Left hindlimb (tissue), 1 donor: ENCODE results near the gene BDH2.

ENCODE experiments used
- DNase-seq: peaks from one replicate; pipeline ENCODE4 v3.0.0-alpha.2; 2018

BDH2 gene

GRCh38 chr4:103079621-103080020 lies 20.0 kb downstream of the BDH2 start:
- no peak for DNase-seq

DNA sequence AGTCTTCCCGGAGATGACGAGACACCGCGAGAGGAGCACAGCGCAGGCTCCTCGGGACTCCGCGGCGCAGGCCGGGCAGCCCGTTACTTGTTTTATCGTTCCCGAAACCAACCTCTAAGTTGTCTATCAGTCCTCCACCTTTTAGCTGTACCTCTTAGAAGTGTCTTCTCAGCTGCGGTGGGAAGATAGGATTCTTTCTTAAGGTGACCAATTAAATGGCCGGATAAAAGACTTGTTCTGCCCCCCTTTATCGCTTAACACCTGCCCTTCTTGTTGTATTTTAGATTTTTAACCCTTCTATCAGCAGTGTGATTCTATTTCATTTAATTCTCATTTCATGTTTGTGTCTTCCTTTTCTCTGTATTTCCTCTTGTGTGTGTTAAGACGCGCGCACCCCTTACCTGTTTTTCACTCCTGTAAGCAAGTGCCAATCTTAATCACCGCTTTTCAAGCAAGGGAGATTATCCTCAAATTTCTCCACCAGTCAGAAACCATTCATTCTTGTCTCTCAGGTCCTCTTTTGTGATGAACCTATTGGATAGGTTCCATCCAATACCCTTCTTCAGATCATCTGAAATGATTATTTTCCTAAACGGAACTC lies 22.8 kb downstream of the BDH2 start, which contains the start of gene SLC9B2:
TSS of gene SLC9B2 (minus strand) at position 15 of the 601 bp plus-strand sequence. CDS start 9,211 bp downstream, outside the sequence.
- no peak for DNase-seq

- peak; percentile 86 for DNase-seq
These were observed 23.5 kb downstream of the BDH2 start for GRCh38 chr4:103075894-103076746.

DNA sequence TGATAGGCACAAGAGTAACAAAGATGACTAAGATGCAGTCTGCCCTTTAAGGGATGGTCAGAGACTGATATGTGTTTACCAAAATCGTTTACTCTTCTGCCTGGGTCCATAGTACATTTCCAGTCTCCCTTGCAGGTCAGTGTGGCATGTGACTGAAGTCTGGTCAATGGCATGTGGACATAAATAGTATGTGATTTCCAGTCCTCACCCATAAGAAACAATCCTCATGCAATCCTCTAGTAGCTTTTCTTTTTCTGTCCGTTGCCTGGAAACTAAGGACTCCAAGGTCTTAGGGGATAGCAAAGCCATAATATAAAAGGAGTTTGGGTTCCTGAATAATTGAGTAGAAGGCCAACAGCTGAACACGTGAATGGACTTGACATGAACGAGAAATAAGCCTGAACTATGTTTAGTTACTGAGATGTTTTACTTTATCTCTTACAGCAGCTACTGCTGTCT lies 24.2 kb downstream of the BDH2 start:
- no peak for DNase-seq

- no peak for DNase-seq
These were observed 24.7 kb downstream of the BDH2 start for GRCh38 chr4:103074744-103075434.

DNA sequence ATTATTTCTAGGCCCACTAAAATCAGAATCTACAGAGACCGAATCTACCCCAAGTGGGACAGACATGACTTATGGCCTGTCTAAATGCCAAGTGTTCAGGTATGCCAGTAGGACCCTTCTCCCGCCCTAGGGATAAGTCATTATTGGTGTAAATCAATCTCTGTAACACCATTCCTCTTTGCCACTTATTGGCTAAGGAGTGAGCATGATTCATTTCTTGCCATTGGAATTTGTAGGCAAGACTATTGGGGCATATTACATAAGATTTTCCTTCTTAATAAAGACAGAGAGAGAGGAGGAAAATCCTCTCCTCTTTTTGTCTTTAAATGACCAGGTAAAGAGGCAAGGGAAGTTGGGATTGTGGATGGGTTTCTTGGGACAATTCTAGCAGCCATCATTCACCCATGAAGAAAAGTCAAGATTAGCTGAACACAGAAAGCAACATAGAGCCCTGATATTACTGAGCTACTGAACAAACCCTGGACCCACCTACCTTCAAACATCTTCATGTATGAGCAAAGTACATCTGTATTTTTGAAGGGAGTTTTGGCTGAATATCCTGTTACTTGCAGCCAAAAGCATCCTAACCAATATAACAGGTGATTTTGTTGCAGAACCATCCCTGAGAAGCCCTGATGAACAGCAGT lies 25.7 kb downstream of the BDH2 start:
- no peak for DNase-seq

DNA sequence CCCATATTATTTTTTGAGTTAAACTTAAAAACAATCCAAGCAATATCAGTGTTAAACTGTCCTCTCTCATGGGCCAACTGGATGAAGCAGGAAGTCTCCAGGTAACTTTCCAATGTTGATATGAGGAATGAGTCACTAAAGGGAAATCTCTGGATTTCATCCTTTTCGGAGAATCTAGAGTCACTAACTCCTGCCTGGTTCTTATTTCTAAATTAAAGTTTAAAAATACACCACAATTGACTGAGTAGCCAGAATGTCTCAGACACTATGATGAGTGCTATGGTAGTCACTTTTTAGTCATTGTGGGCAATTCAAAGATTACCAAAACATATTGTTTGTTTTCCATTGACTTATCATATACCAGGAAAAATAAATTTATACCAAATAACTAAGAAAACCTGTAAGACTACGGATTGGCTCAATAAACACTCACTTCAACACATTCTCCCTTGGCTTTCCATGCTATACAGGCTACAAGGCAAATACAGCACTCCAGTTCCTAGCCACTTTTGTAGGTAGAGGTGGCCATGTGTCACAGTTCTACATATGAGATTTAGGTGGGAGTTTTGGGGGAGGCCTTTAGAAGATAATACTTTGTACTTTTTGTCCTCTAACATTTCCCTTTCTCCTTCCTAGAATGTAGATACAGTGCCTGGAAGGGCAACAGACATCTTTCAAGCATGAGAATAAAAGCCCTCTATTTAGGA lies 31.6 kb downstream of the BDH2 start:
- no peak for DNase-seq

- no peak for DNase-seq
These were observed 39.0 kb downstream of the BDH2 start for GRCh38 chr4:103060453-103061148.

- DNase-seq = no peak
These were observed 45.6 kb downstream of the BDH2 start for GRCh38 chr4:103054030-103054429.

DNA sequence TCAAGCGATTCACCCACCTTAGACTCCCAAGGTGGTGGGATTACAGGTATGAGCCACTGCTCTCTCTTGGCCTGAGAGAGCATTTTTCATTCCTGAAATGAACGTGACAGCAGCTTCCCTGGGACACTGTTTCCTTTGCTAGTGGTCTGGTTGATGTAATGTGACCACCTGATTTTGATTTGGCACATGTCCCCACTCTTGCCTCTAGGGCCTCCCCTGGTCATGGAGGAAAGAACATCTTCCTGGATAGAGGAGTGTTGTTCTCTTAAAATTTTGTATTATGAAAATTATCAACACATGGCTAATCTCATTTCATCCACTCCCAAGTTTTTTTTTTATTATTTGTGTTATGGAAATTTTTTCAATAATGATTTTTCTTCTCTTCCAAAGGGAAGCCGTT lies 46.9 kb downstream of the BDH2 start:
- no peak for DNase-seq

DNA sequence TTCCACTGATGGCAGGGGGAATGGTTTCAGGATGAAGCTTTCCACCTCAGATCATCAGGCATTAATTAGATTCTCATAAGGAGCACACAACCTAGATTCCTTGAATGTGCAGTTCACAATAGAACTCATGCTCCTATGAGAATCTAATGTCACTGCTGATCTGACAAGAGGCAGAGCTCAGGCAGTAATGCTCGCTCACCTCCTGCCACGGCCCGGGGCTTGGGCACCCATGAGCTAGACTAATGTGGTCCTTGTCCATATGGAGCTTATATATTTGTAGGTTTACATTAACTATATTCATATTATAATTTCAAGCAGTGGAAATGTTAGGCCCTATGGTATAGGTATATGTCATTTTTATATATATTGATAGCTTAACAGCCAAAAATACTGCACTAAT lies 47.5 kb downstream of the BDH2 start:
- DNase-seq = no peak

DNA sequence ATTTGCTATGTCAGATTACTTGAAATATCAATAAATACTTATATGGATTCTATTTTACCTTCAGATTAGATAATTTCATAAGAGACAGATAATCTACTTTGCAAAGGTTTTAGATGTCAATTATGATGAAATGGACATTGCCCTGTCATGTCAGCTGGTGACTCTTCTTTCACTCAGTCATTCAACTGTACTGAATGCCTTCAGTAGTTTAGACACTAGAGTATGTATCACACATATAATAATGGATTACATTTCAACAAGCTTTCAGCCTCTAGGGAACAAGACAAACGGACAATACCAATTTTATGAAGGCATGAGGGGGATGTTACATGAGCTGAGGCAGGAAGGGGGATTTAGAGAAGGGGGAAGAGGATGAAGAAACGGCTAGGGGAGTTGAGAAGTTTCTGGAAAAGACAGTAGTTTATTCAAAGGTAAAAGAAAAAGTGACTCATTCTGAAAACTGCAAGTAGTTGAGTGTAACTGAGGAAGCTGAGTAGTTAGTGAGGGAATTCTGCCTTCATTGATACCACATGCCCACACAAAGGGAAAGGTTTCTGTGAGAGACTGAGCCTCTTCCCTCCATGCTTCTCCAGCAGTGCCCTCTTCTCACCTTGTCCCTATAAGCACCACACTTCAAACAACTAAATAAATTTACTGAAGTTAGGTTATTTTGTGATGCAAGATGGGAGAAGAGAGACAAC lies 48.7 kb downstream of the BDH2 start:
- no peak for DNase-seq

- no peak for DNase-seq
These were observed 53.0 kb downstream of the BDH2 start for GRCh38 chr4:103046416-103047290.

- DNase-seq = no peak
These were observed 55.5 kb downstream of the BDH2 start for GRCh38 chr4:103044183-103044582.

DNA sequence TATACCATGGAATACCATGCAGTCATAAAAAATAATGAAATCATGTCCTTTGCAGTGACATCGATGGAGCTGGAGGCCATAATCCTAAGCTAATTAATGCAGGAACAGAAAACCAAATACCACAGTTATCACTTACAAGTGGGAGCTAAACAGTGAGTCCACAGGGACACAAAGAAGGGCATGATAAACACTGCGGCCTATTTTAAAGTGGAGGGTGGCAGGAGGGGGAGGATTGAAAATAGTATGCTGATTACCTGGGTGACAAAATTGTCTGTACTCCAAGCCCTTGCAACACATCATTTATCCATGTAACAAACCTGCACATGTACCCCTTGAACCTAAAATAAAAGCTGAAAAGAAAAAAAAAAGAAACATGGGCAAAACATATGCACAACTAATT lies 63.5 kb downstream of the BDH2 start:
- no peak for DNase-seq

DNA sequence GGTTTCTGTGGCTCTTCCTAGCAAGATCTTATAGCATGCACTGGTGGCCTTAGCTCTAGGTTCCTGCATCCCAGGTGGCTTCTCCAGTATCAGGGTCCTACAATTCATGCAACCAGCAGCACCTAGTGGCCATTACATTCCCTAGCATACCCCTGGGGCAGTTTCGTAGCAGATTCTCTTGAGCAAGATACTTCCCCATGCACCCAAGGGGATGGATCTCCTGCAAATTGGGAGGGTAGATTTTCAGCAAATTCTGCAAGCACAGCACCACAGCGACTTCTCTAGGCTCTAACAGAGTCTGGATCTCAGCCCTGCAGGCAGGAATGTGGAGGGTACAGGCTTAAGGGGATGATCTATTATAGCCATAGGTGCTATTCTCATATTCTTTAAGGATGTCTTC lies 67.1 kb downstream of the BDH2 start:
- no peak for DNase-seq

GRCh38 chr4:103030791-103031190 lies 68.8 kb downstream of the BDH2 start:
- DNase-seq = no peak

DNA sequence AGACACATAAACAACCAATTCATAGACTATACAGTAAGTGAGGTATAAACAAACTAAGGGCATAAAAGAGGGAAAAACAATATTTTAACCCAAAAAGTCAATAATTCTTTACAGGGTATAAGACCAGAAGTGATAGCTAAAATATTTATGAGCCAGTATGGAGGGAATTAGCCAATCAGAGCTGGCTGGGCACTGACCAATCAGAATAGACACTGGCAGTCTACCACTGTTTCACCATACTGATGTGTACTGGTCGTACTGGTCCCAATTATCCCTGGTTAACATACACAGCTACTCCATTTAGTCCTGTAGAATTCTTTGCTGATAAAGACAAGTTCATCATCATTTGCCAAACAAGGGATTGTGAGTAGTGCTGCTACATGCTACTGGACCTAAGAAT lies 70.3 kb downstream of the BDH2 start:
- DNase-seq = no peak
